Activated CD4-positive, alpha-beta T cell treated with anti-CD3 and anti-CD28 coated beads for 36 hours (primary cell): ENCODE results near the gene C1orf167. TPM values are rescaled to one million over a fixed set of nuclear protein-coding genes. Genes with fewer than 3 reads are reported as not detected.

ENCODE experiments used
- ATAC-seq: fragments of 200-7000 bp; cut with Tn5 transposase; one replicate; pipeline ENCODE4 v1.10.0; 2021; ENCODE audit warnings: mild to moderate bottlenecking, moderate library complexity
- CTCF ChIA-PET: fragments of 350-600 bp; sonication (Branson Sonifier 250); formaldehyde crosslinking; loops from one replicate; lab custom pipeline; 2021; ENCODE audit warnings: antibody characterized with exemption; lab: Charles Lee
- POLR2A ChIA-PET: fragments of 350-600 bp; sonication (Branson Sonifier 250); formaldehyde crosslinking; loops from one replicate; lab custom pipeline; 2021; ENCODE audit warnings: antibody characterized with exemption, inconsistent platforms; lab: Charles Lee
- DNase-seq: peaks from one replicate; pipeline ENCODE4 v3.0.0-alpha.2; 2020
- H3K27ac Mint-ChIP-seq: one replicate; pipeline ENCODE4 v1.8.0; 2021; ENCODE audit warnings: mixed read lengths
- H3K27me3 Mint-ChIP-seq: one replicate; pipeline ENCODE4 v1.8.0; 2021; ENCODE audit warnings: mixed read lengths
- H3K36me3 Mint-ChIP-seq: one replicate; pipeline ENCODE4 v1.8.0; 2021; ENCODE audit warnings: low read depth, mixed read lengths
- H3K4me1 Mint-ChIP-seq: one replicate; pipeline ENCODE4 v1.8.0; 2021; ENCODE audit warnings: mixed read lengths
- H3K4me3 Mint-ChIP-seq: one replicate; pipeline ENCODE4 v1.8.0; 2021; ENCODE audit warnings: mild to moderate bottlenecking, moderate library complexity, mixed read lengths
- H3K9me3 Mint-ChIP-seq: one replicate; pipeline ENCODE4 v1.8.0; 2021; ENCODE audit warnings: low read depth, mixed read lengths
- intact Hi-C, 2 experiments: fragments of 100-400 bp; cut with DNase I in 1 of 2; cut with micrococcal nuclease in 1 of 2; formaldehyde crosslinking; loops; one replicate each; pipeline versions ENCODE4 v1.14.2 to v1.15.1; 2022 to 2024; cut with DNase I, micrococcal nuclease
- total RNA-seq, 2 experiments: library from RNA; stranded (reverse); gene quantifications; one replicate each; pipeline ENCODE4 v1.2.3, GENCODE V29; 2021

The C1orf167 gene, protein sequence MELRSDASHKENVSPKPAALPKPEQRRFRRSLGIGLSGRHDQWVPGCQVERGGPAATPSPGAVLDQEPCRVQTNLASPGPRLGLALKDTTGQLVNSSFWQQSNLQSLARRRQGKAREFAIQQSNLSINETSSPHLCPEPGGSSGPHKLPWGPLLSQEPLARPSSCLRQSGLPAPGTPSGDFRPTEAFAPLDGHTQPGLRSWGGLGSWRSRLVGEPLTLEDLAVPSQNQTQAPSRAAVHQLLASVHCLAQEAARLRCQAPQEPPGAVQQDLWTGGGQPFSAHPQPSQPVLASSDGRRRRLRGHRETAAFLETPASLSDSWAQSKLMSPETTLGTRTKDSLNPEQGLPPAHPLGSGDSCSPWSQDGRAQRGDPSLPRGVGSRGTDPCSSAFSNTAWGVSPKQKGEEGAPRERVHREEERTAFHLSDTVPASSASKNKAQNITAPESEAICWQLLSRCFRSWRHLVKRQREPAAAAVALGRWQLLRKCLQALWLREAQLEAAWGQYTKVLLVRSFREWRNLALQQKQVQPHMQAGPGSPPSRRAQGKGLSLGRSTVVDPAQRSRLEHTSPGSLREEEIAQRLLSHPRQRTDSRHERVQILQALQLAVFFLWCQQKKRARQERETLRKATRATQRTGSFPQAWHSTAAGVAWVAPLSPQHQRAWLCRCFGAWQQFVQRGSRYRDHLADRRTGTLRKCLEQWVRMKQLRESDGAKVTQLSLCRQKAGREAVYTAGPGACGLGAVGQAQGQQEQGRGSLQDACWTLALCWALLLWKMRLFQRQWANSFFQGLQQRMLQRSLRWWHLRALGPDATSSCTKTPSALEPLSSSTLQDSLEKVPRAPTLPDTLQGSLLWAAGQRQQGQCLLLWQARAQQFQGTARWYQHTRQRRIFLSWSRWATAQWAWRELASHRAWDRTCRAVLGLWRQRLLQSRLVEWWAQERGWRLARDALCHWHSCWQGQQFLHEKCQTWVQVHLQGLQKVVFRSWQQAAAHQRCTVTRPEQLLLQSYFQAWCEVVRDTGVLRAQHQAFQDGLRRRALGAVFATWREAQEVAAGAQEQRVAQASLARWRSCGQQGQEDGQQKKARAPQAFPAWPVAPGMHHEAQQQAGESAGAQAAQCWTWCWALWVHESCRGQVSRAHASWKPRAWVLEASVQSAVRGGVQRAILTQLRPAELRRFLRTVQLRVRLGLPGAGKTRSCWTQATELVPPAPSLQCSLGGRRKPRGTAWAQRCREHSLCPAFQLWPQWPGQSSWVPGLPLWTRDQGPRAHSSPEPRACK (N-terminal part only)
- total RNA-seq = not detected

DNA sequence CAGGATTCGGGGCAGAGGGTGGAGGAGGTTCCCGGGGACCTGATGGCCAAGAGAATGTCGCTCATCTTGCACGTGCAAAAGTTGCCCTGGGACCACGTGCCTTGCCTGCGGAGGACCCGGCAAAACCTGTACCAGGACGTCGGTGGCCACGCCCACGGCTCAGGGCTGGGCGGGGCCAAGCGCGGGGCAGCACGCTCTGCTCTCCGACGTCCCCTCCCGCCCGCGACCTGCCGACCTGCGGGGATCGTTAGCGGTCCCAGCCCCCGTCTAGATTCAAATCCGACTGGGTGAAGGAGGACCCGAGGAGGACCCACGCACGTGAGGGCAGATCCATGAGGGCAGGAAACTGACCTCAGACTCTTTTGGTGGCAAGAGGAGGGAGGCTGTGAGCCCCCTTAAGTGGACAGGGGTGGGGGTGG, at the start of gene C1orf167:
C1orf167 (plus strand) TSS at position 206 of the 419 bp plus-strand sequence. CDS start 2,208 bp downstream, outside the sequence.
- Mint-ChIP-seq H3K27me3 (peaks cover 15% of the 10 kb centered on the region), H3K4me3 (no peak within 1 kb of the TSS), H3K27ac (no peak within 1 kb of the TSS), H3K4me1 (no peaks in the 10 kb centered on the region), H3K9me3 (no peaks in the 10 kb centered on the region), H3K36me3 (no peaks in the 10 kb centered on the region)
- POLR2A ChIA-PET = no interaction called here
- CTCF ChIA-PET = interaction anchor here (0.7 kb wide), 1 partner anchor 724 kb away, joined by 3 read pairs; no protein-coding TSS in a partner anchor
- ATAC-seq = peak; percentile 84
- peak; percentile 58 for DNase-seq
- intact Hi-C loops = no loop called here

DNA sequence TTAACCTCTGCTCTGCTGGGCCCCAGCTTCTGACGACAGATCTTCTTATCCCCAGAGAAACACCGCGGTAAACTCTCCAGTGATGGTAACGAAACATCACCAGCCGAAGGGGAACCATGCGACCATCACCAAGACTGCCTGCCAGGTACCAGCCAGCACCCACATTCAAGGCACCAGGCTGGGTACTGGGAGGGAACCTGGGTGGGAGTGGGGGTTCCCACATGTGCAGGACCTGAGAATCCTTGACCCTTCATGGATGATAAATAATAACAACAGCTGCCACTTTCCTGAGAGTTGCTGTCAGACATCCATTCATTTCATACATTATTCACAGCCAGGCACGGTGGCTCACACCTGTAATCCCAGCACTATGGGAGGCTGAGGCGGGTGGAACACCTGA, 49.7 kb upstream of the C1orf167 start:
- ATAC-seq = no peak
- Mint-ChIP-seq H3K27me3 (no peaks in the 10 kb centered on the region), H3K36me3 (no peaks in the 10 kb centered on the region), H3K4me3 (no peak overlapping the region), H3K9me3 (no peaks in the 10 kb centered on the region), H3K27ac (no peak overlapping the region), H3K4me1 (no peaks in the 10 kb centered on the region)
- no peak for DNase-seq
- ChIA-PET POLR2A (no interaction called here), CTCF (no interaction called here)
- intact Hi-C loops = no loop called here

DNA sequence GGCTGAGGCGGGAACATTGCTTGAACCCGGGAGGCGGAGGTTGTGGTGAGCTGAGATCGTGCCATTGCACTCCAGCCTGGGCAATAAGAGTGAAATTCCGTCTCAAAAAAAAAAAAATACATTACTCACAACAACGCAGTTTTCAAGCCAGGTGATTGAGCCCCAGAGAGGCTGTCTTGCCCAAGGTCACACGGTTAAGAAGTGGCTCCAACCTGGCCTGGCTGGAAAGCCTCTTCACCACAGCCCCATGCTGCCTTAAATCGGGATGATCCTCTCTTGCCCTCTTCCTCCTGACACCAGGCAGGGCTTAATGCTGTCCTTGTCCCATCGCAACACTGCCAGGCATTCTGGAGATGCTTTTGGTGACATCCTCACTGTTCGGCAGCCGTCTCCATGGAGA, 48.9 kb upstream of the C1orf167 start:
- POLR2A ChIA-PET = interaction anchor here (0.7 kb wide), 1 partner anchor 1270 kb away, joined by 3 read pairs; no protein-coding TSS in a partner anchor
- Mint-ChIP-seq H3K27me3 (no peaks in the 10 kb centered on the region), H3K4me1 (no peaks in the 10 kb centered on the region), H3K9me3 (no peaks in the 10 kb centered on the region), H3K36me3 (no peaks in the 10 kb centered on the region), H3K4me3 (no peak overlapping the region), H3K27ac (no peak overlapping the region)
- intact Hi-C loops = no loop called here
- no peak for DNase-seq
- CTCF ChIA-PET = no interaction called here
- no peak for ATAC-seq

DNA sequence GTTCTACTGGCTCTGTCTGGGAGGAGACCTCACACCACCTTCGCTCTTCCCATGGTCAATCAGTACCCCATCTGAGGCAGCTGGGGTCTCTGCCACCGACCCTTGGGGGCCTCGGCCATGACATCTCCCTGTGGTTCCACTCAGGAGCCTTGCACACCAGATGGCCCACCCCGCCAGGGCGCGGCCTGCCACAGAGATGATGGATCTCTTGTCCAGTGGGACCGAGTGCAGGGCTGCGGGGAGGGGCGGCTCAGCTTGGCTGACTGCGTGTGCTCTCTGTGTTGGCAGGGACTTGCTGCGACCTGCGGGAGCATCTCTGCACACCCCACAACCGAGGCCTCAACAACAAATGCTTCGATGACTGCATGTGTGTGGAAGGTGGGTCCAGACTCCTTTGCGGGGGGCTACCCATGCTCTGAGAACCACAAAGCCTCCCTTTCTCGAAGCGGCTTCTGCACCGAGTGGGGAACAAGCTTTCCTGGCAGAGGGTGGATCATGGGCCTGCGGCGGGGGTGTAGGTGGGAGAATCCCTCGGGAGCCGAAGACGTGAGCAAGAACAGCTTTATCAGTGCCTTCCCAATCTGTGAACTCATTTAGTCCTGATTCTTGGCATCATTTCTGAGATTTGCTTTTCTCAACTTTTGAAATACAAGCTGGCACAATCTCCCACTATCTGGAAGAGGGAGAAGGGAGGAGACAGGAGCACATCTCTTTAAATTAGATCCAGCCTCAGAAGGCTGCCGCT, 47.0 kb upstream of the C1orf167 start:
- intact Hi-C loops = loop anchor here in 1 of 2 experiments (5.0 kb wide), 2 partner anchors 378 to 678 kb away; no protein-coding TSS in a partner anchor
- ATAC-seq (no peak), DNase-seq (no peak)
- Mint-ChIP-seq H3K27me3 (no peaks in the 10 kb centered on the region), H3K9me3 (no peaks in the 10 kb centered on the region), H3K4me1 (peaks cover 12% of the 10 kb centered on the region), H3K27ac (no peak overlapping the region), H3K4me3 (no peak overlapping the region), H3K36me3 (no peaks in the 10 kb centered on the region)
- CTCF ChIA-PET = interaction anchor here (0.7 to 1.1 kb wide), 3 partner anchors 22 to 399 kb away, joined by 3 read pairs; no protein-coding TSS in a partner anchor
- POLR2A ChIA-PET = no interaction called here

DNA sequence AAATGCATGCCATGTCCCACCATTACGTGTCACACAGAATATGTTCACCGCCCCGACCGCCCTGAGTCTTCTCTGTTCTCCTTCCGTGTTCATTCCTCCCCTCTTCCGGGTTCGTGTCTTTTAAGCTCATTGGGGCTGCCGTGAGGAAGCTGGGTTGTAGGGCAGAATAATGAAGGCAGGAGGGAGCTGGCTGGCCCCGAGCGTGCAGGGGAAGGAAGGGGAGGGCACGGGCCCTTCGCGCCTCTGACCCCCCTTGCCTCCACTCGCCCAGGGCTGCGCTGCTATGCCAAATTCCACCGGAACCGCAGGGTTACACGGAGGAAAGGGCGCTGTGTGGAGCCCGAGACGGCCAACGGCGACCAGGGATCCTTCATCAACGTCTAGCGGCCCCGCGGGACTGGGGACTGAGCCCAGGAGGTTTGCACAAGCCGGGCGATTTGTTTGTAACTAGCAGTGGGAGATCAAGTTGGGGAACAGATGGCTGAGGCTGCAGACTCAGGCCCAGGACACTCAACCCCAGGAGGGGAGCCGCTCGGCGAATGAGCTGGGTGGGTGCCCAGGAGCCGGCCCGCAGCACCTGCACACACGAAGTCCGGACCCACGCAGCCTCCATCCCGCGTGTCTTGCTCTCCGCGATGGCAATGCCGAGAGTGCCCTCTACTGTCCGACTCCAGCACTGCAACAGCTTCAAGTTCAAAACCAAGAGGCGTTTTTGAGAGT, 42.5 kb upstream of the C1orf167 start:
- Mint-ChIP-seq H3K9me3 (no peaks in the 10 kb centered on the region), H3K27me3 (no peaks in the 10 kb centered on the region), H3K36me3 (no peaks in the 10 kb centered on the region), H3K27ac (peak overlapping the region; percentile 71), H3K4me3 (peak overlapping the region; percentile 70), H3K4me1 (peaks cover 13% of the 10 kb centered on the region)
- peak; percentile 85 for ATAC-seq
- intact Hi-C loops = loop anchor here (1.0 to 5.0 kb wide), 7 partner anchors 38 to 682 kb away; partner anchors contain the start of genes FBXO6 (in 2 of the 2), DISP3 (in 1 of the 2), FBXO2 (in 1 of the 2) and FBXO44 (in 1 of the 2)
- ChIA-PET POLR2A (interaction anchor here (0.5 to 1.6 kb wide), 7 partner anchors 12 to 661 kb away, joined by 3 to 8 read pairs (median 4); partner anchors contain the start of genes FBXO6 and MAD2L2), CTCF (interaction anchor here (0.5 to 3.0 kb wide), 28 partner anchors 9 to 1221 kb away, joined by 3 to 34 read pairs (median 4); partner anchors contain the start of genes AGTRAP, CLCN6, FBXO2 and FBXO6)
- peak; percentile 91 for DNase-seq

DNA sequence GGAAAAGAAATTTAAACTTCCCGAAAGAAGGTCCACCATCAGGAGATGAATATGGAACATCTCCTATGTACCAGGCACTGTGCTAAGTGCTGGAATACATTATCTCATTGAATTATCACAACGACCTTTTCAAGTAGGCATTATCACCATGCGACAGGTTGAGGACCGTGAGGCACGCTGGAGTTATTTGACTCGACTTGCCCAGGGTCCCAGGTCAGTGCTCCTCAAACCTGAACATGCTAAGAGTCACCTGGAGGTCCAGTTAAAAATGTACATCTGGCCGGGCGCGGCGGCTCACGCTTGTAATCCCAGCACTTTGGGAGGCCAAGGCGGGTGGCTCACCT, 42.0 kb upstream of the C1orf167 start:
- peak overlapping the region; percentile 71 for H3K27ac Mint-ChIP-seq
- peaks cover 13% of the 10 kb centered on the region for H3K4me1 Mint-ChIP-seq
- no peaks in the 10 kb centered on the region for H3K27me3 Mint-ChIP-seq
- ChIA-PET CTCF (interaction anchor here (0.5 to 3.0 kb wide), 22 partner anchors 10 to 989 kb away, joined by 3 to 34 read pairs (median 4); partner anchors contain the start of genes AGTRAP, CLCN6, FBXO2 and FBXO6), POLR2A (interaction anchor here (0.5 to 1.6 kb wide), 6 partner anchors 11 to 501 kb away, joined by 3 to 8 read pairs (median 4); partner anchors contain the start of genes FBXO6 and MAD2L2)
- H3K4me3 Mint-ChIP-seq = peak overlapping the region; percentile 70
- H3K9me3 Mint-ChIP-seq = no peaks in the 10 kb centered on the region
- no peaks in the 10 kb centered on the region for H3K36me3 Mint-ChIP-seq
- intact Hi-C loops = no loop called here
- no peak for ATAC-seq
- no peak for DNase-seq

DNA sequence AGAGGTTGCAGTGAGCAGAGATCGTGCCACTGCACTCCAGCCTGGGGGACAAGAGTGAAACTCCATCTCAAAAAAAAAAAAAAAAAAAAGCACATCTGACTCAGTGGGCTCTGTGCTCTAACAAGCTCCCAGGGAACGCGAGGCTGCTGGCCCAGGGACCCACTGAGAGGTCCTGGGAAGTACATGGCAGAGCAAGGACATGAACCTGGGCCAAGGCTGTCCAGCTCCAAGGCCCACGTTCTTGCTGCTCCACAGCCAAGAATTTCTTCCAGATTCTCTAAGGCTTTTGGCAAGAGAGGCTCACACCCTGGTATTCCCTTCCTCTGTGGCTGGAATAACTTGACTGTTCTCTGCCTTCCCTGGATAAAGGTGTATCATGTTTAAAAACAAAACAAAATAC, 41.5 kb upstream of the C1orf167 start:
- intact Hi-C loops = no loop called here
- peaks cover 17% of the 10 kb centered on the region for H3K4me1 Mint-ChIP-seq
- no peak for ATAC-seq
- H3K36me3 Mint-ChIP-seq = no peaks in the 10 kb centered on the region
- H3K27me3 Mint-ChIP-seq = no peaks in the 10 kb centered on the region
- ChIA-PET CTCF (interaction anchor here (0.6 to 3.0 kb wide), 8 partner anchors 11 to 382 kb away, joined by 3 to 34 read pairs (median 17); partner anchors contain the start of genes AGTRAP, FBXO2, FBXO6 and MAD2L2), POLR2A (no interaction called here)
- H3K9me3 Mint-ChIP-seq = no peaks in the 10 kb centered on the region
- H3K27ac Mint-ChIP-seq = no peak overlapping the region
- DNase-seq = no peak
- H3K4me3 Mint-ChIP-seq = no peak overlapping the region

DNA sequence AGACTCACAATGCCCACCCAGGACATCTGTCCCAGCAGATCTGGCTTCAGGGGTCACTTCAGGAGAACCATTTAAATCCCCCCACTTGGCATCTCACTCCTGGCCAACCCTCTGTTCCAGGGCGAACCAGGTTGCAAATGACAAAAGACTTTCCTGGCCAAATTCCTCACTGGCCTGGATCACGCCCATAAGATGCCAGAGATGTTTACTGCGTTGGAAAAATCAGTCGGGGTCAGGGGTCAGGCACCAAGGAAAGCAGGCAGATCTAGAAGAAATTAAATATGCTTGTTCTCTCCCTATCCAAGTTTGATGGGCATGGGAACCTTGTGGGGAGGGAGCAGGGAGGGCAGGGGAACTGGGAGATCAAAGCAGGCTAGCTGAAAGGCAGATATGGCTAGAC, 40.7 kb upstream of the C1orf167 start:
- intact Hi-C loops = no loop called here
- DNase-seq = no peak
- H3K9me3 Mint-ChIP-seq = no peaks in the 10 kb centered on the region
- H3K4me1 Mint-ChIP-seq = peaks cover 21% of the 10 kb centered on the region
- no peak overlapping the region for H3K4me3 Mint-ChIP-seq
- no peak overlapping the region for H3K27ac Mint-ChIP-seq
- POLR2A ChIA-PET = no interaction called here
- no peak for ATAC-seq
- no peaks in the 10 kb centered on the region for H3K36me3 Mint-ChIP-seq
- CTCF ChIA-PET = interaction anchor here (2.7 to 3.0 kb wide), 3 partner anchors 10 to 69 kb away, joined by 6 to 34 read pairs (median 20); partner anchors contain the start of genes FBXO2 and FBXO6
- H3K27me3 Mint-ChIP-seq = no peaks in the 10 kb centered on the region

DNA sequence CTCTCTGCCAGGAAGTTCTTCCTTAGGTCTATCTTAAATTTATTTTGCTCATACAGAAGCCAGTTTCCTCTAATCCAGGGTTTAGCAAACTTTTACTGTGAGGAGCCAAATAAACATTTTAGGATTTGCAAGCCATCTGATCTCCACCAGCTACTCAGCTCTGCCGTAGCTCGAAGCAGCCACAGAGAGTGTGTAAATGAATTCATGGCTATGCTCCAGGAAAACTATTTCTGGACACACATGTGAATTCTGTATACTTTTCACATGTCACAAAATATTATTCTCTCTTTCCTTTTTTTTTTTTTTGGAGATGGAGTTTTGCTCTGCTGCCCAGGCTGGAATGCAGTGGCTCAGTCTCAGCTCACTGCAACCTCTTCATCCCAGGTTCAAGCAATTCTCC, 39.5 kb upstream of the C1orf167 start:
- Mint-ChIP-seq H3K36me3 (no peaks in the 10 kb centered on the region), H3K27ac (no peak overlapping the region), H3K9me3 (no peaks in the 10 kb centered on the region), H3K4me1 (peaks cover 21% of the 10 kb centered on the region), H3K27me3 (no peaks in the 10 kb centered on the region), H3K4me3 (no peak overlapping the region)
- POLR2A ChIA-PET = no interaction called here
- DNase-seq (no peak), ATAC-seq (no peak)
- intact Hi-C loops = no loop called here
- CTCF ChIA-PET = interaction anchor here (0.6 to 2.7 kb wide), 3 partner anchors 15 to 59 kb away, joined by 3 to 6 read pairs (median 4); partner anchors contain the start of gene FBXO6
